H1 (cell line): Measurements from ENCODE around the gene TCF7L2.

Experiments
- ASH2L ChIP-seq: fragments of 200-600, 300-600 bp; sonication (generic); IDR thresholded peaks from one replicate; pipeline ENCODE4 v1.7.1; 2017; ENCODE audit warnings: low read length
- BRCA1 ChIP-seq: IDR thresholded peaks from 2 replicates; pipeline ENCODE4 v1.6.1; 2012; ENCODE audit warnings: low read depth, low read length, improper control_type of control experiment
- FOSL1 ChIP-seq: IDR thresholded peaks from 2 replicates; pipeline ENCODE4 v1.6.1; 2011; ENCODE audit warnings: mild to moderate bottlenecking, low read depth, low read length, moderate library complexity; ENCODE audit not compliant: insufficient read depth
- POLR2A ChIP-seq, 2 experiments: IDR thresholded peaks; 1 replicate in 1 of 2; 2 replicates in 1 of 2; pipeline ENCODE4 v1.6.1; 2011; ENCODE audit warnings: low read depth in 2 of 2, low read length in 2 of 2, mild to moderate bottlenecking in 2 of 2; ENCODE audit errors: control extremely low read depth in 1 of 2
- TBP ChIP-seq: IDR thresholded peaks from 2 replicates; pipeline ENCODE4 v1.6.1; 2011; ENCODE audit warnings: low read depth, low read length, improper control_type of control experiment
- ZNF274 ChIP-seq: IDR thresholded peaks from 2 replicates; pipeline ENCODE4 v1.7.0; 2012; ENCODE audit warnings: low read length, borderline replicate concordance; ENCODE audit errors: extremely low read depth

DNA sequence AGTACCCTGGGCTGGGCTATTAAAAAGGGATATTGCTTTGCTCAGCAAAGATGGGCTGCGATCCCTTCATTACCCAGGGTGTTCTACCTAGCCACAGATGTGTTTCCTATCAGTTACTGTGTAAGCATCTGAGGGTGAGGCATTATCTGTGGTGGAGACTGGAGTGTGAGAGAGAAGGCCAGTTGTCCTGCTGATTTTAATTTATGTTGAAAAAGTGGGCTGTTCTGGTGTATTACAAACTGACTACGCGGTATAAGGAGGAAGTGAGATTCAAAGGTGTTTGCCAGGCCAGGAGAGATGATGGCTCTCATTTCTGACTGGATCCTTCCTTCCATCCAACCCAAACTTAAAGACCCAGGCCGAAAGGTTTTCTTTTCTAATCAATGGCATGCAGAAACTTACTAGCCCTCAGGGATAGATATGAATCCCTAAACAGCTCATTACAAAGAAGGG lies 7.6 kb downstream of the TCF7L2 start:
- TF ChIP-seq POLR2A (IDR thresholded peaks at IDR 0.05; ENCODE audit: control extremely low read depth in 1 of 2, low read depth in 2 of 2, low read length in 2 of 2) (peak in 1 of 2 experiments; percentile 65; a peak in 1 of 3 replicates), FOSL1 (no peak), BRCA1 (no peak), ASH2L (peak; percentile 59), TBP (no peak), ZNF274 (no peak)
